Breast epithelium (tissue), 3 donors: ENCODE data around the gene PTPRZ1.

Source experiments
- POLR2A ChIP-seq: fragments of 450-650 bp; IDR thresholded peaks from one replicate; pipeline ENCODE4 v1.6.1; 2016; ENCODE audit warnings: antibody characterized with exemption, mild to moderate bottlenecking, moderate library complexity
- POLR2AphosphoS5 ChIP-seq, 3 donors: sonication (generic); formaldehyde crosslinking; IDR thresholded peaks; one replicate each; pipeline ENCODE4 v1.6.1; 2017; ENCODE audit warnings: antibody characterized with exemption in 3 of 3
- TF ChIP-seq, protein P1 (sequence below), 3 donors: fragments of 450-650 bp; IDR thresholded peaks; one replicate each; pipeline ENCODE4 v1.5.1; 2016 to 2017; ENCODE audit warnings: antibody characterized with exemption in 3 of 3, mild to moderate bottlenecking in 3 of 3, moderate library complexity in 3 of 3

DNA sequence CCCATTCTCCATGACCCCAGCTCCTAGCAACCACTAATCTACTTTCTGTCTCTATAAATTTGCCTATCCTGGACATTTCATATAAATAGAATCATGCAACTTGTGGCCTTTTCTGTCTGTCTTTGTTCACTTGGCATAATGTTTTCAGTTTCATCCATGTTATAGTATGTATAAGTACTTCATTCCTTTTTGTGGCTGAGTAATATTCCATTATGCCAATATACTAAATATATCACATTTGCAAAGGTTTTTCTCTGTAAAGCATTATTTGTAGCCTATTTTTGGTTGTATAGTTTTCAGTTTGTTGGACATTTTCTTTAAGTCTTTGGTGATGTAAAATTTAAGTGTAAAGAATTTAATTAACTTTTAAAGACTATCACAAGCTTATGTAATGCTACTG, 2.2 kb downstream of the PTPRZ1 start:
- TF ChIP-seq POLR2A (no peak), POLR2AphosphoS5 (IDR thresholded peaks at IDR 0.05) (no peak)
- TF ChIP-seq, protein P1, sequence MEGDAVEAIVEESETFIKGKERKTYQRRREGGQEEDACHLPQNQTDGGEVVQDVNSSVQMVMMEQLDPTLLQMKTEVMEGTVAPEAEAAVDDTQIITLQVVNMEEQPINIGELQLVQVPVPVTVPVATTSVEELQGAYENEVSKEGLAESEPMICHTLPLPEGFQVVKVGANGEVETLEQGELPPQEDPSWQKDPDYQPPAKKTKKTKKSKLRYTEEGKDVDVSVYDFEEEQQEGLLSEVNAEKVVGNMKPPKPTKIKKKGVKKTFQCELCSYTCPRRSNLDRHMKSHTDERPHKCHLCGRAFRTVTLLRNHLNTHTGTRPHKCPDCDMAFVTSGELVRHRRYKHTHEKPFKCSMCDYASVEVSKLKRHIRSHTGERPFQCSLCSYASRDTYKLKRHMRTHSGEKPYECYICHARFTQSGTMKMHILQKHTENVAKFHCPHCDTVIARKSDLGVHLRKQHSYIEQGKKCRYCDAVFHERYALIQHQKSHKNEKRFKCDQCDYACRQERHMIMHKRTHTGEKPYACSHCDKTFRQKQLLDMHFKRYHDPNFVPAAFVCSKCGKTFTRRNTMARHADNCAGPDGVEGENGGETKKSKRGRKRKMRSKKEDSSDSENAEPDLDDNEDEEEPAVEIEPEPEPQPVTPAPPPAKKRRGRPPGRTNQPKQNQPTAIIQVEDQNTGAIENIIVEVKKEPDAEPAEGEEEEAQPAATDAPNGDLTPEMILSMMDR (IDR thresholded peaks at IDR 0.05), result no peak
